ENCODE data around the gene PPM1H.

GRCh38 chr12:62642486-62642885 lies 292.5 kb downstream of the PPM1H start:
- TF ChIP-seq ZNF19 (tag by site-specific recombination; IDR thresholded peaks at IDR 0.05; ENCODE audit: low read depth) = no peak
- TF ChIP-seq ZNF362 (tag by site-specific recombination; IDR thresholded peaks at IDR 0.05) = no peak
